Measurements from ENCODE around the gene COCH.

- TF ChIP-seq CTCF (IDR thresholded peaks at IDR 0.05 in 4 of 5, conservative IDR thresholded peaks at IDR 0.05 in 1 of 5) = no peak
- no peak for TF ChIP-seq POLR2A (IDR thresholded peaks at IDR 0.05)
These were observed 845 bp upstream of the COCH start for GRCh38 chr14:30873308-30874119.

Data from gastrocnemius medialis (tissue), 4 donors.